ENCODE results near the gene CCDC7.

- peak; percentile 14 to 55 for TF ChIP-seq POLR2AphosphoS5 (IDR thresholded peaks at IDR 0.05)
- no peak for TF ChIP-seq POLR2A (IDR thresholded peaks at IDR 0.05; ENCODE audit: low read depth)
- no peak for TF ChIP-seq CTCF (IDR thresholded peaks at IDR 0.05)
Measured at GRCh38 chr10:32893434-32893833, 447.5 kb downstream of the CCDC7 start.

Data from esophagus muscularis mucosa (tissue), 3 donors.